Ascending aorta (tissue), 2 donors: ENCODE data around the gene LMNTD1. TPM values are rescaled to one million over a fixed set of nuclear protein-coding genes. Genes with fewer than 3 reads are reported as not detected.

Experiments used
- DNase-seq, 2 donors: peaks; one replicate each; pipeline ENCODE4 v3.0.0-alpha.2; 2019; ENCODE audit warnings: low spot score in 2 of 2
- H3K27ac ChIP-seq, 2 donors: fragments of 200-600 bp; sonication (generic); one replicate each; pipeline ENCODE4 v1.5.1; 2016 to 2017; ENCODE audit warnings: mild to moderate bottlenecking in 1 of 2
- H3K27me3 ChIP-seq: fragments of 200-600 bp; sonication (generic); one replicate; pipeline ENCODE4 v1.5.1; 2017
- H3K36me3 ChIP-seq, 2 donors: fragments of 200-600 bp; sonication (generic); one replicate each; pipeline ENCODE4 v1.5.1; 2016
- H3K4me1 ChIP-seq, 2 donors: fragments of 200-600 bp; sonication (generic); one replicate each; pipeline ENCODE4 v1.5.1; 2016 to 2017; ENCODE audit warnings: mild to moderate bottlenecking in 1 of 2
- H3K4me3 ChIP-seq, 2 donors: fragments of 200-600 bp; sonication (generic); one replicate each; pipeline ENCODE4 v1.5.1; 2016 to 2017; ENCODE audit warnings: mild to moderate bottlenecking in 1 of 2
- H3K9me3 ChIP-seq, 2 donors: fragments of 200-600 bp; sonication (generic); one replicate each; pipeline ENCODE4 v1.5.1; 2016
- intact Hi-C: fragments of 100-400 bp; cut with DNase I; formaldehyde crosslinking; loops from one replicate; pipeline ENCODE4 v1.15.1; 2023
- total RNA-seq: library from RNA; depleted of rRNA; stranded (reverse); fragments of >200 nt; gene quantifications from one replicate; pipeline ENCODE4 v1.1.0, GENCODE V29; 2016
- TF ChIP-seq, protein P1 (sequence below), 3 experiments: fragments of 200-600 bp in 2 of 3; fragments of 450-650 bp in 1 of 3; sonication (generic) in 2 of 3; IDR thresholded peaks; one replicate each; pipeline ENCODE4 v1.5.1; 2016 to 2019; ENCODE audit warnings: antibody characterized with exemption in 3 of 3, mild to moderate bottlenecking in 1 of 3, moderate library complexity in 1 of 3

LMNTD1 gene
- total RNA-seq, 1 donor from 2014 or later: not detected

DNA sequence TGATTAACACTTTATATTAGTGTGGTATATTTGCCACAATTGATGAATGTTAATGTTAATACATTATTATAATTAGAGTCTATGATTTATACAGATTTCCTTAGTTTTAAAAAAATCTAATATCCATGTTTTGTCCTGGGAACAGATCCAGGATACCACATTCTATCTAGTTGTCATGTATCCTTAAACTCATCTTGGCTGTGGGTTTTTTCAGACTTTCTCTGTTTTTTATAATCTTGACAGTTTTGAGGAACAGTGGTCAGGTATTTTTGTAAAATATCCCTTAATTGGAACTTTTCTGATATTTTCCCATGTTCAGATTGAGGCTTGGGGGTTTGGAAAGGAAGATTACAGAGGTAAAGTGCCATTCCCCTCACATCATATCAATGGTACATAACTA lies 104.1 kb downstream of the LMNTD1 start:
- Histone ChIP-seq H3K9me3 (no peaks in the 10 kb centered on the region), H3K27ac (no peak overlapping the region), H3K36me3 (no peaks in the 10 kb centered on the region), H3K27me3 (no peaks in the 10 kb centered on the region), H3K4me1 (no peaks in the 10 kb centered on the region), H3K4me3 (no peak overlapping the region)
- DNase-seq: no peak
- TF ChIP-seq, protein P1, sequence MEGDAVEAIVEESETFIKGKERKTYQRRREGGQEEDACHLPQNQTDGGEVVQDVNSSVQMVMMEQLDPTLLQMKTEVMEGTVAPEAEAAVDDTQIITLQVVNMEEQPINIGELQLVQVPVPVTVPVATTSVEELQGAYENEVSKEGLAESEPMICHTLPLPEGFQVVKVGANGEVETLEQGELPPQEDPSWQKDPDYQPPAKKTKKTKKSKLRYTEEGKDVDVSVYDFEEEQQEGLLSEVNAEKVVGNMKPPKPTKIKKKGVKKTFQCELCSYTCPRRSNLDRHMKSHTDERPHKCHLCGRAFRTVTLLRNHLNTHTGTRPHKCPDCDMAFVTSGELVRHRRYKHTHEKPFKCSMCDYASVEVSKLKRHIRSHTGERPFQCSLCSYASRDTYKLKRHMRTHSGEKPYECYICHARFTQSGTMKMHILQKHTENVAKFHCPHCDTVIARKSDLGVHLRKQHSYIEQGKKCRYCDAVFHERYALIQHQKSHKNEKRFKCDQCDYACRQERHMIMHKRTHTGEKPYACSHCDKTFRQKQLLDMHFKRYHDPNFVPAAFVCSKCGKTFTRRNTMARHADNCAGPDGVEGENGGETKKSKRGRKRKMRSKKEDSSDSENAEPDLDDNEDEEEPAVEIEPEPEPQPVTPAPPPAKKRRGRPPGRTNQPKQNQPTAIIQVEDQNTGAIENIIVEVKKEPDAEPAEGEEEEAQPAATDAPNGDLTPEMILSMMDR (IDR thresholded peaks at IDR 0.05): no peak
- intact Hi-C loops: no loop called here

DNA sequence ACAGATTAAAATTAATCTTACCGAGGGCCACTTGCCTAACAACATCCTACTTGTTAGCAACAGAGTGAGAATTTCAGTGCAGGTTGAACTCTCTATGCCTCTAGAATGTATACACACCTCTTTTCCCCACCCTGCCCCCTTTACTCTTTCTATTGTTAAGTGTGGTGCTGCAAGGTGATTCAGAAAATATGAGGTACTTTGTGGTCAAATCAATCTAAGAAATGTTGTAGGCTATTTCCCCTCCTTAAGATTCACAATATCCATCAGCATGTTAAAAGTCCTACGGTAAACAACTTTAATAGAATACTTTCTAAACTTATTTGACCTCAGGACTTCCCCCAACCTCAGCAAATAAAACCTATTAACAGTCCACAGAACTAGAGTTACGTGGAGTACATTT lies 106.0 kb downstream of the LMNTD1 start:
- intact Hi-C loops: no loop called here
- TF ChIP-seq, protein P1 (IDR thresholded peaks at IDR 0.05): no peak
- no peaks in the 10 kb centered on the region for H3K9me3 ChIP-seq
- no peak for DNase-seq
- H3K36me3 ChIP-seq: no peaks in the 10 kb centered on the region
- no peak overlapping the region for H3K27ac ChIP-seq
- H3K4me1 ChIP-seq: no peaks in the 10 kb centered on the region
- no peak overlapping the region for H3K4me3 ChIP-seq
- no peaks in the 10 kb centered on the region for H3K27me3 ChIP-seq

DNA sequence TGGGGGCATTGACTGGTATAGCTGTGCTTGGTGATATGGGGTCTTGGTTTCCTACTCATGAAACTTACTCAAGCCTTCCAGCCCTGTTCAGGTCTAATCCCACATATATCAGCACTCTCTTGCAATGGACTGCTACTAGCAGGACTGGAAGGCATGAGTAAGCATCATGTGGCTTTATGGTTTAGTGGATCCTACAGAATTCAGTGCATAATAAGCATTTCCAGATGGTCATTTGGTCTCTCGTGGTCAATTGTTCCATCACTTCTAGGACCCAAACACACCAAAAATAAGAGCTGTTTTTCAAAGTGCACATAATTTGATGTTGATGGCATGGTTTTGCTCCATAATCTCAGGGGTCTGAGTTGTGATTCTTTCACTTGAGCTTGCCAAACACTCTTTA lies 114.4 kb downstream of the LMNTD1 start:
- Histone ChIP-seq H3K4me1 (no peaks in the 10 kb centered on the region), H3K36me3 (no peaks in the 10 kb centered on the region), H3K27me3 (no peaks in the 10 kb centered on the region), H3K4me3 (no peak overlapping the region), H3K27ac (no peak overlapping the region), H3K9me3 (no peaks in the 10 kb centered on the region)
- intact Hi-C loops: loop anchor here (5.0 kb wide), 1 partner anchor 654 kb away; no protein-coding TSS in a partner anchor
- TF ChIP-seq, protein P1 (IDR thresholded peaks at IDR 0.05): no peak
- DNase-seq: no peak

DNA sequence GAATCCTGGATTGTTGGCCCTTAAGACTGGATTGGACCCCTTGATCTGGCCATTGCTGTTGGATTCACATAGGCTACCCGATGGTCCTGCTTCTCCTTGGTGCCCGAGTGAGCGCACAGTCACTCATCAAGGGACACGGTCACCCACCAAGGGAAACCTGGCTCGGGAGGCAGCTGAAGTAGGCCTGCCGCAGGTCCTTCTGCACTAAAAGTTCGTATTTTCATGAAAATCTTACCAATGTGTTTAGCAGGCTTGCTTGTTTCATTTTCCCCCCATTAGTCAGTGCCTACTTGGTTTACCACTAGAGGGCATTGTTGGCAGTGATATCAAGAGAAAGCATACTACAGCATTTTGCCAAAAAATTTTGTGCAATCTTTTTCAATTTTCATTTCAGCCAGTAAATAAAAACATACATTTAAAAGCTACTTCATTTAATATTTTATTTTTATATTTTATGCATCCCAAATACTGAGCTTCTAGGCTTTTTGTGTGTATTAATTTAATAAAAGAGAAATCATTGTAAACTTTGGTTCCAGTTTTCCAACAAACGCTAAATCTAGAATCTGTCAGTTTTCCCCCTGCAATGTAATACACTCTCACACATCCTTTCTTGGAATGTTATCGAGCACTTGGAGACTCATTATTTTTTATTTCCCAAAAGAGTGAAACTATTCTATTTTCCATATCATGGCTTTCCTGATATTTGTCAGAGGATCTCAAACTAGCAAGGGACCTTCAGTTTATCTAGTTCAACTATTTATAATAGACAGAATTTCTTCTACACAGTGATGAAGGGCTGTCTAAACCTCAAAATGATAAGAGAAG lies 116.7 kb downstream of the LMNTD1 start:
- Histone ChIP-seq H3K27ac (no peak overlapping the region), H3K4me3 (peak overlapping the region; percentile 47 to 54), H3K9me3 (no peaks in the 10 kb centered on the region), H3K4me1 (no peaks in the 10 kb centered on the region), H3K27me3 (no peaks in the 10 kb centered on the region), H3K36me3 (no peaks in the 10 kb centered on the region)
- TF ChIP-seq, protein P1 (IDR thresholded peaks at IDR 0.05): peak; percentile 55 to 84 (median 74)
- no peak for DNase-seq
- intact Hi-C loops: loop anchor here (2.0 to 5.0 kb wide), 3 partner anchors 522 to 656 kb away; partner anchors contain the start of gene RASSF8

DNA sequence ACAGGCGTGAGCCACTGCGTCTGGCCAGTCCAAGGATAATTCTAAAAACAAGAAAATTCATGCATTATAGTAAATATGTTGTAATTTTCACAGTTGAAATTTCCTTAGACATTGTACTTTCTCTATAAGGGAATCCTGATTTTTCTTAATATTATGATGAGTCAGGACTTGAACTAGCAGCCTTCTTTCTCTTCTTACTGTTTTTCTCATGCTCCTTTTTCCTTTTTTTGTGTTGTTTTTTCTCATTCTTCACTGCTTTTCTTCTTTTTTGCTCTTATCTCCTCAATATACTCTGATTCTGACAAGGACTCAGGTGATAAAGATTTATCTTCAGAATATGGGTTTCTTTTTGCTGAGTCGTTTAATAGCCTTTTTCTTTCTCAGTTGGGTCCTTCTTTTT lies 117.7 kb downstream of the LMNTD1 start:
- DNase-seq: no peak
- no peaks in the 10 kb centered on the region for H3K9me3 ChIP-seq
- H3K36me3 ChIP-seq: no peaks in the 10 kb centered on the region
- no peak overlapping the region for H3K27ac ChIP-seq
- H3K4me1 ChIP-seq: no peaks in the 10 kb centered on the region
- no peak overlapping the region for H3K4me3 ChIP-seq
- TF ChIP-seq, protein P1 (IDR thresholded peaks at IDR 0.05): no peak
- no peaks in the 10 kb centered on the region for H3K27me3 ChIP-seq
- intact Hi-C loops: loop anchor here (5.0 kb wide), 1 partner anchor 657 kb away; no protein-coding TSS in a partner anchor
